Stimulated activated naive CD4-positive, alpha-beta T cell (primary cell): ENCODE measurements around the gene ARL6IP4.
"Not testable (repeated sequence)": the region's sequence is repeated elsewhere in the genome, so short reads cannot be mapped to it uniquely, and the experiment has no call there.

Experiments
- DNase-seq, 6 experiments: peaks; one replicate each; lab custom pipeline; 2025; lab: John Stamatoyannopoulos, UW

Gene ARL6IP4

GRCh38 chr12:123010681-123011080 is 30.2 kb downstream of the ARL6IP4 start:
- no peak for DNase-seq

- DNase-seq: no peak
Measured at GRCh38 chr12:123011701-123012100, 31.2 kb downstream of the ARL6IP4 start.

GRCh38 chr12:123013185-123014095 is 33.0 kb downstream of the ARL6IP4 start:
- DNase-seq: no peak

- DNase-seq: not testable (repeated sequence)
Measured at GRCh38 chr12:123014473-123014872, 34.0 kb downstream of the ARL6IP4 start.

- no peak for DNase-seq
Measured at GRCh38 chr12:123017753-123018152, 37.3 kb downstream of the ARL6IP4 start.

- no peak for DNase-seq
Measured at GRCh38 chr12:123019841-123020138, 39.3 kb downstream of the ARL6IP4 start.

GRCh38 chr12:123021688-123022604 is 41.5 kb downstream of the ARL6IP4 start:
- DNase-seq: no peak

- DNase-seq: no peak
Measured at GRCh38 chr12:123022846-123023245, 42.4 kb downstream of the ARL6IP4 start.

- no peak for DNase-seq
Measured at GRCh38 chr12:123024819-123025391, 44.4 kb downstream of the ARL6IP4 start.

GRCh38 chr12:123026094-123026853 is 45.8 kb downstream of the ARL6IP4 start:
- no peak for DNase-seq

GRCh38 chr12:123027726-123028445 is 47.4 kb downstream of the ARL6IP4 start:
- DNase-seq: no peak

- DNase-seq: peak in 1 of 6 experiments; percentile 10
Measured at GRCh38 chr12:123028475-123028874, 48.0 kb downstream of the ARL6IP4 start.

GRCh38 chr12:123029550-123029949 is 49.1 kb downstream of the ARL6IP4 start:
- no peak for DNase-seq

- no peak for DNase-seq
Measured at GRCh38 chr12:123030686-123031085, 50.2 kb downstream of the ARL6IP4 start.

GRCh38 chr12:123031171-123031845 is 50.8 kb downstream of the ARL6IP4 start:
- no peak for DNase-seq
